Measurements from ENCODE around the gene AP1M1. TPM values are rescaled to one million over a fixed set of nuclear protein-coding genes. Genes with fewer than 3 reads are reported as not detected.

The AP1M1 gene
- total RNA-seq, 4 donors from 2014 or later = 68.2 to 119 (median 73.5) TPM

GRCh38 chr19:16248380-16249023 is 50.8 kb downstream of the AP1M1 start:
- no peak for TF ChIP-seq POLR2A (IDR thresholded peaks at IDR 0.05)
- TF ChIP-seq, protein P1, sequence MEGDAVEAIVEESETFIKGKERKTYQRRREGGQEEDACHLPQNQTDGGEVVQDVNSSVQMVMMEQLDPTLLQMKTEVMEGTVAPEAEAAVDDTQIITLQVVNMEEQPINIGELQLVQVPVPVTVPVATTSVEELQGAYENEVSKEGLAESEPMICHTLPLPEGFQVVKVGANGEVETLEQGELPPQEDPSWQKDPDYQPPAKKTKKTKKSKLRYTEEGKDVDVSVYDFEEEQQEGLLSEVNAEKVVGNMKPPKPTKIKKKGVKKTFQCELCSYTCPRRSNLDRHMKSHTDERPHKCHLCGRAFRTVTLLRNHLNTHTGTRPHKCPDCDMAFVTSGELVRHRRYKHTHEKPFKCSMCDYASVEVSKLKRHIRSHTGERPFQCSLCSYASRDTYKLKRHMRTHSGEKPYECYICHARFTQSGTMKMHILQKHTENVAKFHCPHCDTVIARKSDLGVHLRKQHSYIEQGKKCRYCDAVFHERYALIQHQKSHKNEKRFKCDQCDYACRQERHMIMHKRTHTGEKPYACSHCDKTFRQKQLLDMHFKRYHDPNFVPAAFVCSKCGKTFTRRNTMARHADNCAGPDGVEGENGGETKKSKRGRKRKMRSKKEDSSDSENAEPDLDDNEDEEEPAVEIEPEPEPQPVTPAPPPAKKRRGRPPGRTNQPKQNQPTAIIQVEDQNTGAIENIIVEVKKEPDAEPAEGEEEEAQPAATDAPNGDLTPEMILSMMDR (IDR thresholded peaks at IDR 0.05 in 4 of 5, conservative IDR thresholded peaks at IDR 0.05 in 1 of 5) = no peak
- intact Hi-C loops (cut with DNase I; ENCODE audit: low total_unique reads) (loop anchor here (5.0 kb wide), 1 partner anchor 74 kb away; the partner anchor contains the start of gene KLF2), in situ Hi-C loops (cut with MboI; ENCODE audit: low sequenced_read_pairs in 4 of 4) (loop anchor here (5.0 to 25.0 kb wide), 5 partner anchors 76 to 289 kb away; partner anchors contain the start of genes CHERP (in 1 of the 4) and KLF2 (in 1 of the 4))
- DNase-seq = no peak
- Histone ChIP-seq H3K4me3 (no peak overlapping the region), H3K27me3 (peaks cover 0 to 2% (median 0%) of the 10 kb centered on the region in 3 donors), H3K36me3 (no peaks in the 10 kb centered on the region), H3K27ac (no peak overlapping the region), H3K9me3 (no peaks in the 10 kb centered on the region), H3K4me1 (no peaks in the 10 kb centered on the region)
- ATAC-seq = no peak

DNA sequence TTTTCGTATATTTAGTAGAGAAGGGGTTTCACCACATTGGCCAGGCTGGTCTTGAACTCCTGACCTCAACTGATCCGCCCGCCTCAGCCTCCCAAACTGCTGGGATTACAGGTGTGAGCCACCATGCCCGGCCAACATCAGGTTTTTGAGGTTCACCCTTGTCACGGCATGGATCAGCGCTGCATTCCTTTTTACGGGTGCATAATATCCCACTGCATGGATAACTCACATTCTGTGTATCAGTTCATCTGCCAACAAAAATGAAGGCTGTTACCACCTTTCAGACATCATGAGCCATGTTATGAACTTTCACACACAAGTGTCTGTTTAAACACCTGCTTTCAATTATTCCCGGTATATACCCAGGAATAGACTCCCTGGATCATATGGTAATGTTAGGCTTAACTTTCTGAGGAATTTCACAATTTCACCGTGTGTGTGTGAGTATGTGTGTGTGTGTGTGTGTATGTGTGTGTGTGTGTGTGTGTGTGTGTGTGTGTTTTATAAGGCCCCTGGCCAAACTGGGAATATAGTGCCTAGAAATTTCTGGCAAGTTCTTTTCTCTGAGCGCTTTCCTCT is 52.2 kb downstream of the AP1M1 start:
- H3K9me3 ChIP-seq = no peaks in the 10 kb centered on the region
- peak overlapping the region in 1 of 4 donors; percentile 34 for H3K27ac ChIP-seq
- no peaks in the 10 kb centered on the region for H3K36me3 ChIP-seq
- in situ Hi-C loops (cut with MboI; ENCODE audit: low sequenced_read_pairs in 4 of 4) (loop anchor here (5.0 to 25.0 kb wide), 5 partner anchors 75 to 287 kb away; partner anchors contain the start of genes CHERP (in 1 of the 4) and KLF2 (in 1 of the 4)), intact Hi-C loops (cut with DNase I; ENCODE audit: low total_unique reads) (loop anchor here (5.0 kb wide), 1 partner anchor 72 kb away; the partner anchor contains the start of gene KLF2)
- ATAC-seq (no peak), DNase-seq (no peak)
- no peaks in the 10 kb centered on the region for H3K4me1 ChIP-seq
- H3K4me3 ChIP-seq = no peak overlapping the region
- TF ChIP-seq POLR2A (IDR thresholded peaks at IDR 0.05) = no peak
- TF ChIP-seq, protein P1 (IDR thresholded peaks at IDR 0.05 in 4 of 5, conservative IDR thresholded peaks at IDR 0.05 in 1 of 5) = no peak
- peaks cover 0 to 2% (median 0%) of the 10 kb centered on the region in 3 donors for H3K27me3 ChIP-seq

DNA sequence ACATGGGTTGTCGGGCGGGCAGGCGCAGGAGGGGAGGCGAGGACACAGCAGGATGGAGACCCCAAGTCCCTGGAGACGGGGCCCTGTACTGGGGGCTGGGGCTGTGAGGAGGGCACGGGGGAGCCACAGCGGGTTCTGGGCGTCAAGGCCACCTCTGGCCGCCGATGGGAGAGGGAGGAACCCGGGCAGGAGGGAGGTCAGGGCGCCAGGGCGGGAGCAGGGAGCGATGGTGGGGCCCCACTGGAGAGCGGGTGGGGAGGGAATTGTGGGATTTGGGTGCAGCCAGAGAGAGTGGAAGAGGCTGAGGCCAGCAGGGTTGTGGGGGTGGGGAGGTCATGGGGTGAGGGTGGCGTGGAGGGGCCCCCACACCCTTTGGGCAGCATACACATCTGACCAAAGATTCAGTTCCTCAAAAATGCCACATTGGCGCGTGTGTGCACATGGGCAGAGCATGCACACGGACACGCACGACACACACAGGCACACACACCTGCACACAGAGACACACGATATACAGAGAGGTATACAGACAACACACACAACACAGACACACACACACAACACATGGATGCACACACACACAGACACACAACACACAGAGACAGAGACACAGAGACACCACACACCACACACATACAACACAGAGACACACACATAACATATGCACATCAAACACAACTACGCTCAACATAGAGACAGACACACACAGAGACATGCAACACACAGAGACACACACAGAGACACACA is 54.9 kb downstream of the AP1M1 start:
- Histone ChIP-seq H3K4me3 (no peak overlapping the region), H3K27me3 (no peaks in the 10 kb centered on the region), H3K27ac (peak overlapping the region in 3 of 4 donors; percentile 60 to 72 (median 62)), H3K36me3 (no peaks in the 10 kb centered on the region), H3K9me3 (no peaks in the 10 kb centered on the region), H3K4me1 (no peaks in the 10 kb centered on the region)
- ATAC-seq (no peak), DNase-seq (peak in 1 of 2 donors; percentile 32)
- in situ Hi-C loops (cut with MboI; ENCODE audit: low sequenced_read_pairs in 4 of 4) (no loop called here), intact Hi-C loops (cut with DNase I; ENCODE audit: low total_unique reads) (no loop called here)
- no peak for TF ChIP-seq POLR2A (IDR thresholded peaks at IDR 0.05)
- TF ChIP-seq, protein P1 (IDR thresholded peaks at IDR 0.05 in 4 of 5, conservative IDR thresholded peaks at IDR 0.05 in 1 of 5) = no peak

DNA sequence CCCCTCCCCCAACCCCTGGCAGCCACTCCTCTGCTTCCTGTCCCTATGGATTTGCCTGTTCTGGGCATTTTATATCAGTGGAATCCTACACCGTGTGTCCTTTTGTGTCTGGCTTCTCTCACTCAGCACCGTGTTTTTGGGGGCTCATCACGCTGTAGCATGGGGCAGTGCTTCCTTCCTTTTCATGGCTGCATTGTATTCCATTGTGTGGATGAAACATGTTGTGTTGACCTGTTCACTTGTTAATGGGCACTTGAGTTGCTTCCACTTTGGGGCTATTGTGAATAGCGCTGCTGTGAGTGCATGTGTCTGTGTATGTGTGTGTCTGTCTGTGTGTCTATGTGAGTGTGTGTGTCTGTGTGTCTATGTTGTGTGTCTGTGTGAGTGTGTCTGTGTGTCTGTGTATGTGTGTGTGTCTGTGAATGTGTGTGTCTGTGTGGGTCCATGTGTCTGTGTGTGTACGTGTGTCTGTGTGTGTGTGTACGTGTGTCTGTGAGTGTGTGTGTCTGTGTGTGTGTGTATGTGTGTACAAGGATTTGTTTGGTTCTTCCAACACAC is 57.2 kb downstream of the AP1M1 start:
- Histone ChIP-seq H3K4me1 (peaks cover 0 to 11% of the 10 kb centered on the region in 2 donors), H3K27ac (peak overlapping the region; percentile 40 to 84 (median 64)), H3K36me3 (no peaks in the 10 kb centered on the region), H3K4me3 (no peak overlapping the region), H3K9me3 (no peaks in the 10 kb centered on the region), H3K27me3 (no peaks in the 10 kb centered on the region)
- in situ Hi-C loops (cut with MboI; ENCODE audit: low sequenced_read_pairs in 4 of 4) (no loop called here), intact Hi-C loops (cut with DNase I; ENCODE audit: low total_unique reads) (no loop called here)
- DNase-seq (no peak), ATAC-seq (no peak)
- TF ChIP-seq, protein P1 (IDR thresholded peaks at IDR 0.05 in 4 of 5, conservative IDR thresholded peaks at IDR 0.05 in 1 of 5) = no peak
- no peak for TF ChIP-seq POLR2A (IDR thresholded peaks at IDR 0.05)

Measured in gastrocnemius medialis (tissue), 4 donors.